HEK293 (cell line): ENCODE measurements around the gene ASCL5.

Experiments used
- CTCF ChIA-PET: fragments of 350-600 bp; formaldehyde crosslinking; extraction: SDS; loops from one replicate; lab custom pipeline; 2021; ENCODE audit warnings: antibody characterized with exemption; lab: Yijun Ruan, JAX
- POLR2A ChIA-PET: fragments of 300-600 bp; formaldehyde crosslinking; extraction: SDS; loops from one replicate; lab custom pipeline; 2020; ENCODE audit warnings: antibody characterized with exemption, inconsistent platforms; lab: Yijun Ruan, JAX
- H3K27ac ChIP-seq: fragments of 200-500 bp; sonication (Bioruptor generic); 2 replicates; pipeline ENCODE4 v1.5.1; 2014; ENCODE audit warnings: low read depth, low read length, control low read depth, inconsistent platforms; ENCODE audit errors: extremely low read depth
- H3K36me3 ChIP-seq, 2 experiments: fragments of 200-500 bp in 1 of 2; sonication (Bioruptor generic) in 1 of 2; 1 replicate in 1 of 2; 2 replicates in 1 of 2; pipeline ENCODE4 v1.5.1; 2014 to 2017; ENCODE audit warnings: inconsistent platforms in 2 of 2, low read length in 2 of 2; ENCODE audit not compliant: control insufficient read depth in 2 of 2, insufficient read depth in 1 of 2
- H3K4me1 ChIP-seq: fragments of 200-500 bp; sonication (Bioruptor generic); 2 replicates; pipeline ENCODE4 v1.5.1; 2014; ENCODE audit warnings: mild to moderate bottlenecking, low read length, inconsistent platforms; ENCODE audit not compliant: control insufficient read depth, insufficient read depth
- H3K4me3 ChIP-seq: 2 replicates; pipeline ENCODE4 v1.5.1; 2011; ENCODE audit warnings: low read depth, mild to moderate bottlenecking, control low read depth, low read length, moderate library complexity
- H3K9me3 ChIP-seq: fragments of 200-500 bp; sonication (Bioruptor generic); 2 replicates; pipeline ENCODE4 v1.5.1; 2014; ENCODE audit warnings: low read depth, low read length, inconsistent platforms; ENCODE audit not compliant: control insufficient read depth, insufficient read depth
- GLIS1 ChIP-seq: fragments of 450-650 bp; formaldehyde crosslinking; IDR thresholded peaks from 2 replicates; pipeline ENCODE4 v1.5.1; 2016; ENCODE audit warnings: missing biosample characterization, missing genetic modification characterization
- KLF16 ChIP-seq: fragments of 450-650 bp; formaldehyde crosslinking; IDR thresholded peaks from 2 replicates; pipeline ENCODE4 v1.5.1; 2017; ENCODE audit warnings: missing biosample characterization, missing genetic modification characterization
- MYNN ChIP-seq: fragments of 450-650 bp; formaldehyde crosslinking; IDR thresholded peaks from 2 replicates; pipeline ENCODE4 v1.5.1; 2016; ENCODE audit warnings: missing biosample characterization, missing genetic modification characterization, borderline replicate concordance
- PRDM1 ChIP-seq: fragments of 450-650 bp; formaldehyde crosslinking; IDR thresholded peaks from 2 replicates; pipeline ENCODE4; 2016; ENCODE audit warnings: missing biosample characterization, missing genetic modification characterization
- SCRT2 ChIP-seq: fragments of 450-650 bp; formaldehyde crosslinking; IDR thresholded peaks from 2 replicates; pipeline ENCODE4 v1.5.1; 2016; ENCODE audit warnings: missing biosample characterization, missing genetic modification characterization
- ZFP69B ChIP-seq: fragments of 450-650 bp; formaldehyde crosslinking; IDR thresholded peaks from 2 replicates; pipeline ENCODE4 v1.5.1; 2016; ENCODE audit warnings: missing biosample characterization, missing genetic modification characterization
- ZNF202 ChIP-seq: fragments of 450-650 bp; formaldehyde crosslinking; IDR thresholded peaks from 2 replicates; pipeline ENCODE4 v1.5.1; 2016; ENCODE audit warnings: missing biosample characterization, missing genetic modification characterization, borderline replicate concordance
- ZNF311 ChIP-seq: fragments of 450-650 bp; formaldehyde crosslinking; IDR thresholded peaks from 2 replicates; pipeline ENCODE4 v1.5.1; 2017; ENCODE audit warnings: missing biosample characterization, missing genetic modification characterization, borderline replicate concordance
- ZNF521 ChIP-seq: fragments of 450-650 bp; formaldehyde crosslinking; IDR thresholded peaks from 2 replicates; pipeline ENCODE4 v1.5.1; 2017; ENCODE audit warnings: missing biosample characterization, mild to moderate bottlenecking, missing genetic modification characterization
- TF ChIP-seq, protein P1 (sequence below): fragments of 450-650 bp; formaldehyde crosslinking; IDR thresholded peaks from 2 replicates; pipeline ENCODE4 v1.5.1; 2016; ENCODE audit warnings: missing biosample characterization, missing genetic modification characterization
- TF ChIP-seq, protein P2 (sequence below): fragments of 450-650 bp; formaldehyde crosslinking; IDR thresholded peaks from 2 replicates; pipeline ENCODE4 v1.5.1; 2016; ENCODE audit warnings: missing biosample characterization, missing genetic modification characterization, borderline replicate concordance
- TF ChIP-seq, protein P3 (sequence below): fragments of 450-650 bp; formaldehyde crosslinking; IDR thresholded peaks from 2 replicates; pipeline ENCODE4 v1.5.1; 2016; ENCODE audit warnings: missing biosample characterization, missing genetic modification characterization

ASCL5 gene

DNA sequence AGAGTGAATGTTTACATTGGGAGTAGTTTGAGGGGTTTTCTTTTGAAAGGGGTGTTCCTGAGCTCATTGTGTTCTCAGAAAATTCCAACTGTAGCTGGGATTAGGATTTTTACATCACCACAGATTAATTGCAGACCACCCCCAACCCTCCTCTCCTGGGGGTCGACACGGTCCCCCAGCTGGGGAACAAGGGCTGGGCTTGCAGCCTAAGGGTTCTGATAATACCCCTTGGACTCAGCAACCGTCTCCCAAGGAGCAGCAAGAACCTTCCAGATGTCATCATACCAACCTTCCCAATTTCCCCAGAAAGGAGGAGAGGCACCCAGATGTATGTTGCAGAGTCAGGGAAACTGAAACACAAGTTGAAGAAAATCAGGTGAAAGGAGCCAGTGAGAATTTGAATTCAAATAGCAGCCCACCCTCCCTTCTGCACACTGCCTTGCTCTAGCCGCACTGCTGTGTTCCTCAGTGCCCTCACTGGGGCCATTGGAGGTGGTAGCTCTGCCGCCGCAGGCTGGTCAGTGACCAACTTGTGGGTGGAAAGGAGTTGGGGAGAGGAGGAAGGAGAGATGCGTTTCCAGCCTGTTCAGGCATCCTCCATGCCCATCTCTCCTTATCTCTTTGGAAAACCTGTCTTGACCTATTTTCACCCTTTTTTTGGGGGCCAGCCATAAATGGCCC lies 49.0 kb upstream of the ASCL5 start:
- Histone ChIP-seq H3K9me3 (no peaks in the 10 kb centered on the region), H3K36me3 (no peaks in the 10 kb centered on the region), H3K4me3 (no peak overlapping the region), H3K27ac (no peak overlapping the region), H3K4me1 (no peaks in the 10 kb centered on the region)
- TF ChIP-seq, protein P1, sequence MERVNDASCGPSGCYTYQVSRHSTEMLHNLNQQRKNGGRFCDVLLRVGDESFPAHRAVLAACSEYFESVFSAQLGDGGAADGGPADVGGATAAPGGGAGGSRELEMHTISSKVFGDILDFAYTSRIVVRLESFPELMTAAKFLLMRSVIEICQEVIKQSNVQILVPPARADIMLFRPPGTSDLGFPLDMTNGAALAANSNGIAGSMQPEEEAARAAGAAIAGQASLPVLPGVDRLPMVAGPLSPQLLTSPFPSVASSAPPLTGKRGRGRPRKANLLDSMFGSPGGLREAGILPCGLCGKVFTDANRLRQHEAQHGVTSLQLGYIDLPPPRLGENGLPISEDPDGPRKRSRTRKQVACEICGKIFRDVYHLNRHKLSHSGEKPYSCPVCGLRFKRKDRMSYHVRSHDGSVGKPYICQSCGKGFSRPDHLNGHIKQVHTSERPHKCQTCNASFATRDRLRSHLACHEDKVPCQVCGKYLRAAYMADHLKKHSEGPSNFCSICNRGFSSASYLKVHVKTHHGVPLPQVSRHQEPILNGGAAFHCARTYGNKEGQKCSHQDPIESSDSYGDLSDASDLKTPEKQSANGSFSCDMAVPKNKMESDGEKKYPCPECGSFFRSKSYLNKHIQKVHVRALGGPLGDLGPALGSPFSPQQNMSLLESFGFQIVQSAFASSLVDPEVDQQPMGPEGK (tag by site-specific recombination) = no peak
- TF ChIP-seq GLIS1 (tag by site-specific recombination) = peak; percentile 61
- POLR2A ChIA-PET = no interaction called here
- CTCF ChIA-PET = interaction anchor here (0.7 to 1.9 kb wide), 3 partner anchors 10 to 15 kb away, joined by 3 to 6 read pairs (median 5); partner anchors contain the start of gene IGFN1

DNA sequence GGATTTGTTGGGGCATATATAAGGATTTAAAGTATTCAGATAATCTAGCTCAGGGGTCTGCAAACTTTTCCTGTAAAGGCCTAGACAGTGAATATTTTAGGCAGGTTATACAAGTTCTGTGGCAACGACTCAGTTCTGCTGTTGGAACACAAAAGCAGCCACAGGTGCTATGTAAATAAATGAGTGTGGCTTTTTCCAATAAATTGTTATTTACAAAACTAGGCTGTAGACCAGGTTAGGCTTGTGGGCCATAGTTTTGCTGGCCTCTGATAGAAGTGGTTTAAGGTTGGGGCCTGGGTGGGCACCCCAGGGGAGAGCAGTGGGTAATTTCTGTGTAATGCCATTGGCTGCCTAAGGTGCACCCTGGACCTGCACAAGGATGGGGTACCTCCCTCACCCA lies 46.8 kb upstream of the ASCL5 start:
- no peak overlapping the region for H3K4me3 ChIP-seq
- TF ChIP-seq ZNF202 (tag by site-specific recombination) (no peak), PRDM1 (tag by site-specific recombination) (no peak), ZNF311 (no peak), SCRT2 (tag by site-specific recombination) (no peak), MYNN (tag by site-specific recombination) (no peak), KLF16 (no peak), ZFP69B (tag by site-specific recombination) (no peak), ZNF521 (tag by site-specific recombination) (no peak)
- TF ChIP-seq, protein P2, sequence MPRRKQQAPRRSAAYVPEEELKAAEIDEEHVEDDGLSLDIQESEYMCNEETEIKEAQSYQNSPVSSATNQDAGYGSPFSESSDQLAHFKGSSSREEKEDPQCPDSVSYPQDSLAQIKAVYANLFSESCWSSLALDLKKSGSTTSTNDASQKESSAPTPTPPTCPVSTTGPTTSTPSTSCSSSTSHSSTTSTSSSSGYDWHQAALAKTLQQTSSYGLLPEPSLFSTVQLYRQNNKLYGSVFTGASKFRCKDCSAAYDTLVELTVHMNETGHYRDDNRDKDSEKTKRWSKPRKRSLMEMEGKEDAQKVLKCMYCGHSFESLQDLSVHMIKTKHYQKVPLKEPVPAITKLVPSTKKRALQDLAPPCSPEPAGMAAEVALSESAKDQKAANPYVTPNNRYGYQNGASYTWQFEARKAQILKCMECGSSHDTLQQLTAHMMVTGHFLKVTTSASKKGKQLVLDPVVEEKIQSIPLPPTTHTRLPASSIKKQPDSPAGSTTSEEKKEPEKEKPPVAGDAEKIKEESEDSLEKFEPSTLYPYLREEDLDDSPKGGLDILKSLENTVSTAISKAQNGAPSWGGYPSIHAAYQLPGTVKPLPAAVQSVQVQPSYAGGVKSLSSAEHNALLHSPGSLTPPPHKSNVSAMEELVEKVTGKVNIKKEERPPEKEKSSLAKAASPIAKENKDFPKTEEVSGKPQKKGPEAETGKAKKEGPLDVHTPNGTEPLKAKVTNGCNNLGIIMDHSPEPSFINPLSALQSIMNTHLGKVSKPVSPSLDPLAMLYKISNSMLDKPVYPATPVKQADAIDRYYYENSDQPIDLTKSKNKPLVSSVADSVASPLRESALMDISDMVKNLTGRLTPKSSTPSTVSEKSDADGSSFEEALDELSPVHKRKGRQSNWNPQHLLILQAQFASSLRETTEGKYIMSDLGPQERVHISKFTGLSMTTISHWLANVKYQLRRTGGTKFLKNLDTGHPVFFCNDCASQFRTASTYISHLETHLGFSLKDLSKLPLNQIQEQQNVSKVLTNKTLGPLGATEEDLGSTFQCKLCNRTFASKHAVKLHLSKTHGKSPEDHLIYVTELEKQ (tag by site-specific recombination) = no peak
- TF ChIP-seq, protein P3, sequence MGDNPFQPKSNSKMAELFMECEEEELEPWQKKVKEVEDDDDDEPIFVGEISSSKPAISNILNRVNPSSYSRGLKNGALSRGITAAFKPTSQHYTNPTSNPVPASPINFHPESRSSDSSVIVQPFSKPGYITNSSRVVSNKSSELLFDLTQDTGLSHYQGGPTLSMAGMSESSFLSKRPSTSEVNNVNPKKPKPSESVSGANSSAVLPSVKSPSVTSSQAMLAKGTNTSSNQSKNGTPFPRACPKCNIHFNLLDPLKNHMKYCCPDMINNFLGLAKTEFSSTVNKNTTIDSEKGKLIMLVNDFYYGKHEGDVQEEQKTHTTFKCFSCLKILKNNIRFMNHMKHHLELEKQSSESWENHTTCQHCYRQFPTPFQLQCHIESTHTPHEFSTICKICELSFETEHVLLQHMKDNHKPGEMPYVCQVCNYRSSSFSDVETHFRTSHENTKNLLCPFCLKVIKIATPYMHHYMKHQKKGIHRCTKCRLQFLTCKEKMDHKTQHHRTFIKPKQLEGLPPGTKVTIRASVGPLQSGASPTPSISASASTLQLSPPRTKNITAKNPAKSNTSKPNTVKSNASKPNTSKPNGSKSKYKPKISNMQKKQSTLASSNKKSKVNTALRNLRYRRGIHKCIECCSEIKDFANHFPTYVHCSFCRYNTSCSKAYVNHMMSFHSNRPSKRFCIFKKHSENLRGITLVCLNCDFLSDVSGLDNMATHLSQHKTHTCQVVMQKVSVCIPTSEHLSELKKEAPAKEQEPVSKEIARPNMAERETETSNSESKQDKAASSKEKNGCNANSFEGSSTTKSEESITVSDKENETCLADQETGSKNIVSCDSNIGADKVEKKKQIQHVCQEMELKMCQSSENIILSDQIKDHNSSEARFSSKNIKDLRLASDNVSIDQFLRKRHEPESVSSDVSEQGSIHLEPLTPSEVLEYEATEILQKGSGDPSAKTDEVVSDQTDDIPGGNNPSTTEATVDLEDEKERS (tag by site-specific recombination) = no peak
- H3K9me3 ChIP-seq = no peaks in the 10 kb centered on the region
- CTCF ChIA-PET = interaction anchor here (1.1 to 1.5 kb wide), 2 partner anchors 13 to 49 kb away, joined by 3 to 5 read pairs; no protein-coding TSS in a partner anchor
- POLR2A ChIA-PET = no interaction called here
- H3K27ac ChIP-seq = no peak overlapping the region
- no peaks in the 10 kb centered on the region for H3K36me3 ChIP-seq
- H3K4me1 ChIP-seq = no peaks in the 10 kb centered on the region
